OCI-LY7 (cell line): ENCODE results near the gene RSL1D1. TPM values are rescaled to one million over a fixed set of nuclear protein-coding genes. Genes with fewer than 3 reads are reported as not detected.
"Not testable (repeated sequence)": the region's sequence is repeated elsewhere in the genome, so short reads cannot be mapped to it uniquely, and the experiment has no call there.

Source experiments
- BruUV-seq: library from RNA; stranded (reverse); fragments of 400-500 nt; replicated peaks from 2 replicates; lab custom pipeline; 2021; lab: Mats Ljungman, UMichigan
- CTCF ChIA-PET: fragments of 300-600 bp; sonication (Branson Sonifier 250); formaldehyde crosslinking; loops from one replicate; lab custom pipeline; 2022; ENCODE audit warnings: antibody characterized with exemption; ENCODE audit not compliant: unreplicated experiment; lab: Charles Lee
- POLR2A ChIA-PET: fragments of 300-600 bp; sonication (Branson Sonifier 250); formaldehyde crosslinking; loops from one replicate; lab custom pipeline; 2022; ENCODE audit warnings: antibody characterized with exemption; lab: Charles Lee
- DNase-seq: peaks from one replicate; pipeline ENCODE4 v3.0.0-alpha.2; 2015; ENCODE audit warnings: low spot score
- H2AFZ ChIP-seq: fragments of 200-600 bp; sonication (generic), shearing (Covaris generic); 2 replicates; pipeline ENCODE4 v1.6.1; 2014; ENCODE audit warnings: mild to moderate bottlenecking, antibody characterized with exemption, low read length, moderate library complexity
- H3K27ac ChIP-seq: fragments of 200-600 bp; sonication (generic); 2 replicates; pipeline ENCODE4 v1.5.1; 2014; ENCODE audit warnings: mixed run types, low read depth, mild to moderate bottlenecking, moderate library complexity, low read length, inconsistent platforms; ENCODE audit not compliant: poor library complexity, severe bottlenecking
- H3K36me3 ChIP-seq: fragments of 200-600 bp; sonication (generic); 2 replicates; pipeline ENCODE4 v1.6.1; 2014; ENCODE audit warnings: mild to moderate bottlenecking, antibody characterized with exemption, low read length, moderate library complexity, mixed read lengths; ENCODE audit not compliant: insufficient read depth
- H3K4me1 ChIP-seq: fragments of 200-600 bp; sonication (generic); 2 replicates; pipeline ENCODE4 v1.5.1; 2014; ENCODE audit warnings: mild to moderate bottlenecking, low read length; ENCODE audit not compliant: insufficient read depth, poor library complexity, severe bottlenecking
- H3K4me2 ChIP-seq: fragments of 200-600 bp; sonication (generic); 2 replicates; pipeline ENCODE4 v1.6.1; 2014; ENCODE audit warnings: mild to moderate bottlenecking, low read length
- H3K4me3 ChIP-seq: fragments of 200-600 bp; sonication (generic); 2 replicates; pipeline ENCODE4 v1.5.1; 2014; ENCODE audit warnings: mild to moderate bottlenecking, low read depth, low read length; ENCODE audit not compliant: poor library complexity, severe bottlenecking
- H3K79me2 ChIP-seq: fragments of 200-600 bp; sonication (generic); 2 replicates; pipeline ENCODE4 v1.6.1; 2016; ENCODE audit warnings: low read depth, mild to moderate bottlenecking, low read length, moderate library complexity, mixed read lengths; ENCODE audit not compliant: insufficient read depth
- H3K9me2 ChIP-seq: fragments of 200-600 bp; sonication (generic); 2 replicates; pipeline ENCODE4 v1.6.1; 2016; ENCODE audit warnings: mild to moderate bottlenecking, low read length, mixed read lengths; ENCODE audit not compliant: insufficient read depth
- H3K9me3 ChIP-seq: fragments of 200-600 bp; sonication (generic); 2 replicates; pipeline ENCODE4 v1.6.1; 2014; ENCODE audit warnings: mild to moderate bottlenecking, mixed run types, low read length, mixed read lengths
- H4K20me1 ChIP-seq: fragments of 200-600 bp; sonication (generic); 2 replicates; pipeline ENCODE4 v1.6.1; 2014; ENCODE audit warnings: mild to moderate bottlenecking, antibody characterized with exemption, low read length, moderate library complexity, mixed read lengths; ENCODE audit not compliant: insufficient read depth
- EZH2phosphoT487 ChIP-seq: fragments of 200-600 bp; sonication (generic); IDR thresholded peaks from 2 replicates; pipeline ENCODE4 v1.6.1; 2018; ENCODE audit warnings: low read depth, borderline replicate concordance, mild to moderate bottlenecking, mixed run types, antibody characterized with exemption, low read length, moderate library complexity, mixed read lengths
- intact Hi-C: fragments of 100-400 bp; cut with micrococcal nuclease; formaldehyde crosslinking; loops from one replicate; pipeline ENCODE4 v1.10.0; 2022; ENCODE audit not compliant: unreplicated experiment
- total RNA-seq, 2 experiments: library from RNA; depleted of rRNA in 1 of 2; stranded (reverse); fragments of >200 nt in 1 of 2; shearing (Covaris generic) in 1 of 2; gene quantifications; 2 replicates each; pipeline ENCODE4 v1.2.3, GENCODE V29; 2014 to 2022
- TF ChIP-seq, protein P1 (sequence below): fragments of 200-600 bp; sonication (generic); conservative IDR thresholded peaks from 2 replicates; pipeline ENCODE4 v1.5.1; 2014; ENCODE audit warnings: mild to moderate bottlenecking, antibody characterized with exemption, low read length, moderate library complexity, mixed read lengths

The RSL1D1 gene
- total RNA-seq, 2 experiments from 2014 or later: 104 to 252 TPM

DNA sequence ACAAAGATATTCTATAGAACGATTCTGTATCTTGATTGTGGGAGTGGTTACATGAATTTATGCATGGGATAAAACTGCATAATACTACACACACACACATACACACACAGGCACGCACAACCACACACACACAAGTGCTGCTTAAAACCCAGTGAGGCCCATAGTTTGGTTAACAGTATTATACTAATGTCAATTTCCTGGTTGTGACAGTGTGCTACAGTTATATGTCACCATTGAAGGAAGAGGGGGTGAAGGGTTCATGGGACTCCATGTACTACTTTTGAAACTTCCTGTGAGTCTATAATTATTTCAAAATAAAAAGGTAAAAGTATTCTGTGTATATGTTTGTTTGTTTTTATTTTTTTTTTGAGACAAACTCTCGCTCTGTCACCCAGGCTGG is 62.4 kb downstream of the RSL1D1 start:
- H3K4me2 ChIP-seq: no peak overlapping the region
- H3K36me3 ChIP-seq: peaks cover 26% of the 10 kb centered on the region
- H3K9me3 ChIP-seq: no peaks in the 10 kb centered on the region
- peaks cover 86% of the 10 kb centered on the region for H3K79me2 ChIP-seq
- ChIA-PET POLR2A (no interaction called here), CTCF (no interaction called here)
- no peaks in the 10 kb centered on the region for H3K9me2 ChIP-seq
- H2AFZ ChIP-seq: no peak overlapping the region
- H3K4me1 ChIP-seq: peaks cover 55% of the 10 kb centered on the region
- BruUV-seq: no TSS peak
- H3K27ac ChIP-seq: no peak overlapping the region
- intact Hi-C loops: no loop called here
- TF ChIP-seq EZH2phosphoT487: no peak
- TF ChIP-seq, protein P1, sequence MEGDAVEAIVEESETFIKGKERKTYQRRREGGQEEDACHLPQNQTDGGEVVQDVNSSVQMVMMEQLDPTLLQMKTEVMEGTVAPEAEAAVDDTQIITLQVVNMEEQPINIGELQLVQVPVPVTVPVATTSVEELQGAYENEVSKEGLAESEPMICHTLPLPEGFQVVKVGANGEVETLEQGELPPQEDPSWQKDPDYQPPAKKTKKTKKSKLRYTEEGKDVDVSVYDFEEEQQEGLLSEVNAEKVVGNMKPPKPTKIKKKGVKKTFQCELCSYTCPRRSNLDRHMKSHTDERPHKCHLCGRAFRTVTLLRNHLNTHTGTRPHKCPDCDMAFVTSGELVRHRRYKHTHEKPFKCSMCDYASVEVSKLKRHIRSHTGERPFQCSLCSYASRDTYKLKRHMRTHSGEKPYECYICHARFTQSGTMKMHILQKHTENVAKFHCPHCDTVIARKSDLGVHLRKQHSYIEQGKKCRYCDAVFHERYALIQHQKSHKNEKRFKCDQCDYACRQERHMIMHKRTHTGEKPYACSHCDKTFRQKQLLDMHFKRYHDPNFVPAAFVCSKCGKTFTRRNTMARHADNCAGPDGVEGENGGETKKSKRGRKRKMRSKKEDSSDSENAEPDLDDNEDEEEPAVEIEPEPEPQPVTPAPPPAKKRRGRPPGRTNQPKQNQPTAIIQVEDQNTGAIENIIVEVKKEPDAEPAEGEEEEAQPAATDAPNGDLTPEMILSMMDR: no peak
- no peak overlapping the region for H3K4me3 ChIP-seq
- peaks cover 13% of the 10 kb centered on the region for H4K20me1 ChIP-seq
- no peak for DNase-seq

DNA sequence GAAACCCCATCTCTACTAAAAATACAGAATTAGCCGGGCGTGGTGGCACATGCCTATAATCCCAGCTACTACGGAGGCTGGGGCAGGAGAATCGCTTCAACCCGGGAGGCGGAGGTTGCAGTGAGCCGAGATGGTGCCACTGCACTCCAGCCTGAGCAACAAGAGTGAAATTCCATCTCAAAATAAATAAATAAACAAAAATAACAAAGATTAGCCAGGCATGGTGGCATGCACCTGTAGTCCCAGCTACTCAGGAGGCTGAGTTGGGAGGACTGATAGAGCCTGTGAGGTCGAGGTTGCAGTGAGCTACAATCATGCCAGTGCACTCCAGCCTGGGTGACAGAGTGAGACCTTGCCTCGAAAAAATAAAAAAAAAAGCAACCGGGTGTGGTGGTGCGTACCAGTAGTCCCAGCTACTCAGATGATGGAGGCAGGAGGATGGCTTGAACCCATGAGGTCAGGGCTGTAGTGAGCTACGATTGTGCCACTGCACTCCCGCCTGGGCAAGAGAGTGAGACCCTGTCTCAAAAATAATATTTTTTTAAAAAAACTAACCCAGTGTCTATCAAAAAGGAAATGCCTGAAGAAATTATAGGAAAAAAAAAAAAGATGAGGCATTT is 66.3 kb downstream of the RSL1D1 start:
- H3K4me3 ChIP-seq, H3K9me3 ChIP-seq, DNase-seq, H3K9me2 ChIP-seq, H2AFZ ChIP-seq, H4K20me1 ChIP-seq, BruUV-seq, H3K27ac ChIP-seq, H3K4me2 ChIP-seq: not testable (repeated sequence)
- peaks cover 86% of the 10 kb centered on the region for H3K79me2 ChIP-seq
- H3K36me3 ChIP-seq: peaks cover 15% of the 10 kb centered on the region; the same call in 1 of the 2 replicates
- peaks cover 63% of the 10 kb centered on the region for H3K4me1 ChIP-seq
- ChIA-PET POLR2A (interaction anchor here (1.0 kb wide), 1 partner anchor 14 kb away, joined by 4 read pairs; no protein-coding TSS in a partner anchor), CTCF (interaction anchor here (0.6 kb wide), 1 partner anchor 13 kb away, joined by 3 read pairs; no protein-coding TSS in a partner anchor)
- intact Hi-C loops: loop anchor here (5.0 kb wide), 1 partner anchor 43 kb away; the partner anchor contains the start of gene TXNDC11

DNA sequence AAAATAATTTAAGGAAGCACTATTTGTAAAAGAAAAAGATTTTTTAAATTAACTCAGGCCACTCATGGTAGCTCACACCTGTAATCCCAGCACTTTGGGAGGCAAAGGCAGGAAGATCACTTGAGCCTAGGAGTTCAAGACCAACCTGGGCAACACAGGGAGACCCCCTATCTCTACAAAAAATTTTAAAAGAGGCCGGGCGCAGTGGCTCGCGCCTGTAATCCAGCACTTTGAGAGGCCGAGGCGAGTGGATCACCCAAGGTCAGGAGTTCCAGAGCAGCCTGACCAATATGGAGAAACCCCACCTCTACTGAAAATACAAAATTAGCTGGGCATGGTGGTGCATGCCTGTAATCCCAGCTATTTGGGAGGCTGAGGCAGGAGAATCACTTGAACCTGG is 67.0 kb downstream of the RSL1D1 start:
- peak overlapping the region; percentile 85 for H3K27ac ChIP-seq
- CTCF ChIA-PET, H4K20me1 ChIP-seq, H2AFZ ChIP-seq, BruUV-seq, H3K9me3 ChIP-seq, H3K4me3 ChIP-seq, H3K9me2 ChIP-seq, DNase-seq: not testable (repeated sequence)
- peaks cover 17% of the 10 kb centered on the region; the same call in 1 of the 2 replicates for H3K36me3 ChIP-seq
- peaks cover 63% of the 10 kb centered on the region for H3K4me1 ChIP-seq
- intact Hi-C loops: loop anchor here (5.0 kb wide), 1 partner anchor 42 kb away; the partner anchor contains the start of gene TXNDC11
- peak overlapping the region; percentile 80; the same call in 1 of the 2 replicates for H3K4me2 ChIP-seq
- H3K79me2 ChIP-seq: peaks cover 79% of the 10 kb centered on the region; the same call in 1 of the 2 replicates
- POLR2A ChIA-PET: interaction anchor here (0.7 to 0.9 kb wide), 2 partner anchors 13 to 58 kb away, joined by 4 to 5 read pairs; partner anchors contain the start of gene ZC3H7A
